HL-60 (cell line): Measurements from ENCODE around the gene BIRC5.

ENCODE experiments used
- POLR2AphosphoS5 ChIP-seq: IDR thresholded peaks from 2 replicates; pipeline ENCODE4 v1.6.1; 2012; ENCODE audit warnings: low read depth
- TF ChIP-seq, protein P1 (sequence below): IDR thresholded peaks from one replicate; pipeline ENCODE4 v1.5.1; 2011; ENCODE audit warnings: low read length, control low read depth, inconsistent platforms; ENCODE audit not compliant: insufficient read depth
- TF ChIP-seq, protein P2 (sequence below): IDR thresholded peaks from 2 replicates; pipeline ENCODE4 v1.6.1; 2012; ENCODE audit warnings: low read depth; ENCODE audit not compliant: insufficient replicate concordance

DNA sequence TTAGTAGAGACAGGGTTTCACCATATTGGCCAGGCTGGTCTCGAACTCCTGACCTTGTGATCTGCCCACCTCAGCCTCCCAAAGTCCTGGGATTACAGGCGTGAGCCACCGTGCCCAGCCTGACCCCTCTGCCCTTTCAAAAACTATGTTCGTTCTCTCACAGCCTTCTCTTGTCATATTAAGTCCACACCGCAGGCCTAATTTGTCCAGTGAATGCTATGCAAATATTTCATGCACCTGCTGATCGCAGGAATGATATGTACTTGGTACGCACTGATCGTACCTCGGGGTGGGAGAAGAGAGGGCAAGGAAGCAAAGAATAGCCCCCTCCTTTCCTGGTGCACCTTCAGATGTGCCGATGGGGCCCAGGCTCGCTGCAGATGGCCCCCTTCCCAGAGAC, 3.0 kb upstream of the BIRC5 start:
- TF ChIP-seq, protein P1, sequence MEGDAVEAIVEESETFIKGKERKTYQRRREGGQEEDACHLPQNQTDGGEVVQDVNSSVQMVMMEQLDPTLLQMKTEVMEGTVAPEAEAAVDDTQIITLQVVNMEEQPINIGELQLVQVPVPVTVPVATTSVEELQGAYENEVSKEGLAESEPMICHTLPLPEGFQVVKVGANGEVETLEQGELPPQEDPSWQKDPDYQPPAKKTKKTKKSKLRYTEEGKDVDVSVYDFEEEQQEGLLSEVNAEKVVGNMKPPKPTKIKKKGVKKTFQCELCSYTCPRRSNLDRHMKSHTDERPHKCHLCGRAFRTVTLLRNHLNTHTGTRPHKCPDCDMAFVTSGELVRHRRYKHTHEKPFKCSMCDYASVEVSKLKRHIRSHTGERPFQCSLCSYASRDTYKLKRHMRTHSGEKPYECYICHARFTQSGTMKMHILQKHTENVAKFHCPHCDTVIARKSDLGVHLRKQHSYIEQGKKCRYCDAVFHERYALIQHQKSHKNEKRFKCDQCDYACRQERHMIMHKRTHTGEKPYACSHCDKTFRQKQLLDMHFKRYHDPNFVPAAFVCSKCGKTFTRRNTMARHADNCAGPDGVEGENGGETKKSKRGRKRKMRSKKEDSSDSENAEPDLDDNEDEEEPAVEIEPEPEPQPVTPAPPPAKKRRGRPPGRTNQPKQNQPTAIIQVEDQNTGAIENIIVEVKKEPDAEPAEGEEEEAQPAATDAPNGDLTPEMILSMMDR = no peak
- no peak for TF ChIP-seq POLR2AphosphoS5
- TF ChIP-seq, protein P2, sequence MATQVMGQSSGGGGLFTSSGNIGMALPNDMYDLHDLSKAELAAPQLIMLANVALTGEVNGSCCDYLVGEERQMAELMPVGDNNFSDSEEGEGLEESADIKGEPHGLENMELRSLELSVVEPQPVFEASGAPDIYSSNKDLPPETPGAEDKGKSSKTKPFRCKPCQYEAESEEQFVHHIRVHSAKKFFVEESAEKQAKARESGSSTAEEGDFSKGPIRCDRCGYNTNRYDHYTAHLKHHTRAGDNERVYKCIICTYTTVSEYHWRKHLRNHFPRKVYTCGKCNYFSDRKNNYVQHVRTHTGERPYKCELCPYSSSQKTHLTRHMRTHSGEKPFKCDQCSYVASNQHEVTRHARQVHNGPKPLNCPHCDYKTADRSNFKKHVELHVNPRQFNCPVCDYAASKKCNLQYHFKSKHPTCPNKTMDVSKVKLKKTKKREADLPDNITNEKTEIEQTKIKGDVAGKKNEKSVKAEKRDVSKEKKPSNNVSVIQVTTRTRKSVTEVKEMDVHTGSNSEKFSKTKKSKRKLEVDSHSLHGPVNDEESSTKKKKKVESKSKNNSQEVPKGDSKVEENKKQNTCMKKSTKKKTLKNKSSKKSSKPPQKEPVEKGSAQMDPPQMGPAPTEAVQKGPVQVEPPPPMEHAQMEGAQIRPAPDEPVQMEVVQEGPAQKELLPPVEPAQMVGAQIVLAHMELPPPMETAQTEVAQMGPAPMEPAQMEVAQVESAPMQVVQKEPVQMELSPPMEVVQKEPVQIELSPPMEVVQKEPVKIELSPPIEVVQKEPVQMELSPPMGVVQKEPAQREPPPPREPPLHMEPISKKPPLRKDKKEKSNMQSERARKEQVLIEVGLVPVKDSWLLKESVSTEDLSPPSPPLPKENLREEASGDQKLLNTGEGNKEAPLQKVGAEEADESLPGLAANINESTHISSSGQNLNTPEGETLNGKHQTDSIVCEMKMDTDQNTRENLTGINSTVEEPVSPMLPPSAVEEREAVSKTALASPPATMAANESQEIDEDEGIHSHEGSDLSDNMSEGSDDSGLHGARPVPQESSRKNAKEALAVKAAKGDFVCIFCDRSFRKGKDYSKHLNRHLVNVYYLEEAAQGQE = no peak
